Heart left ventricle (tissue), 16 donors: Measurements from ENCODE around the gene OR2S2. TPM values are rescaled to one million over a fixed set of nuclear protein-coding genes. Genes with fewer than 3 reads are reported as not detected.
A peak's percentile ranks its signal among the peaks of the same experiment; 100 is the strongest.

ENCODE experiments used
- ATAC-seq, 4 donors: fragments of 200-7000 bp; cut with Tn5 transposase; one replicate each; pipeline ENCODE4 v1.9.1; 2020 to 2022; ENCODE audit warnings: moderate library complexity in 4 of 4, mild to moderate bottlenecking in 3 of 4, moderate number of reproducible peaks in 1 of 4
- DNase-seq, 5 donors: peaks; one replicate each; pipeline ENCODE4 v3.0.0-alpha.2; 2020
- H3K27ac ChIP-seq, 12 donors: fragments of 200-600 bp; sonication (generic) in 4 of 12; one replicate each; pipeline versions ENCODE4 v1.5.0 to v1.8.0; 2016 to 2022; ENCODE audit warnings: mild to moderate bottlenecking in 2 of 12
- H3K27me3 ChIP-seq, 9 donors: fragments of 200-600 bp; sonication (generic) in 2 of 9; one replicate each; pipeline versions ENCODE4 v1.5.1 to v1.8.0; 2016 to 2022; ENCODE audit warnings: mild to moderate bottlenecking in 3 of 9
- H3K36me3 ChIP-seq, 9 donors: fragments of 200-600 bp; sonication (generic) in 2 of 9; one replicate each; pipeline versions ENCODE4 v1.5.0 to v1.8.0; 2018 to 2022; ENCODE audit warnings: mild to moderate bottlenecking in 2 of 9
- H3K4me1 ChIP-seq, 12 donors: fragments of 200-600 bp; sonication (generic) in 4 of 12; one replicate each; pipeline versions ENCODE4 v1.5.0 to v1.8.0; 2016 to 2022; ENCODE audit warnings: mild to moderate bottlenecking in 3 of 12
- H3K4me3 ChIP-seq, 12 donors: fragments of 200-600 bp; sonication (generic) in 4 of 12; one replicate each; pipeline versions ENCODE4 v1.5.0 to v1.8.0; 2017 to 2022; ENCODE audit warnings: mild to moderate bottlenecking in 9 of 12, moderate library complexity in 4 of 12
- H3K9me3 ChIP-seq, 12 donors: fragments of 200-600 bp; sonication (generic) in 4 of 12; one replicate each; pipeline versions ENCODE4 v1.5.0 to v1.8.0; 2016 to 2022; ENCODE audit warnings: mild to moderate bottlenecking in 1 of 12
- CTCF ChIP-seq, 12 donors: fragments of 200-600 bp; sonication (generic) in 4 of 12; IDR thresholded peaks; one replicate each; pipeline versions ENCODE4 v1.5.0 to v1.8.0; 2018 to 2022; ENCODE audit warnings: antibody characterized with exemption in 12 of 12, mild to moderate bottlenecking in 5 of 12
- POLR2A ChIP-seq, 2 donors: fragments of 450-650 bp; IDR thresholded peaks; one replicate each; pipeline ENCODE4 v1.6.1; 2017; ENCODE audit warnings: antibody characterized with exemption in 2 of 2, mild to moderate bottlenecking in 2 of 2, moderate library complexity in 2 of 2
- WGBS, 4 donors: extraction: QIAGEN DNeasy Blood & Tissue Kit in 2 of 4; methylation state at CpG; one replicate each; pipeline versions ENCODE4 v1.1.5 to v1.1.7; 2013 to 2018; 5-methylcytosine and 5-hydroxymethylcytosine counted together
- intact Hi-C, 10 donors: fragments of 100-400 bp; cut with DNase I; formaldehyde crosslinking; loops; one replicate each; pipeline versions ENCODE4 v1.11.1 to v1.14.2; 2022
- polyA plus RNA-seq, 2 donors: library from polyadenylated mRNA; stranded (reverse); fragments of 200-250 nt; gene quantifications; one replicate each; pipeline ENCODE4 v1.2.3, GENCODE V29; 2013
- total RNA-seq, 9 donors: library from RNA; depleted of rRNA in 2 of 9; stranded (reverse); fragments of >200 nt in 2 of 9; fragmentation: NEBNext Ultra II Directional in 3 of 9; extraction: Animal tissue kit (Norgen Biotek cat#: 25700) in 3 of 9; gene quantifications; one replicate each; pipeline versions ENCODE4 v1.1.0 to v1.2.4, GENCODE V29; 2016 to 2023
- donor health status: ischemic (EF 13 %, LVEDD 7.1; RV severe dilation, severe dysfunction).
- donor health status: healthy with polysubstance abuse.
- donor health status: DM: no; HTN: yes; CAD: no.
- donor health status: DM: no; HTN: no; CAD: no.
- donor health status: ischemic (EF 25% LVEDD 6.9; RV normal size, moderate dysfunction).
- donor health status: ischemic (EF 25% LVEDD 5.7; RV mildly dilated, moderate dysfunction).
- donor health status: healthy.
- donor health status: DM: yes; HTN: yes; CAD: no.
- donor health status: ischemic (EF 35%, LVEDD 5.7; RV mildly dilated, moderate dysfunction).
- donor health status: nonischemic (EF 11% LVEDD 7.7; RV severe dilation, severe dysfunction).
- donor health status: DM: yes; HTN: yes; CAD: no.
- donor health status: PGD.
- donor health status: ischemic (EF 29% LVEDD 5.4; RV normal size, mild dysfunction).
- donor health status: nonischemic (EF 23%, LVEDD 6.1; RV moderate dilation, normal function).

Gene OR2S2
- total and polyA plus RNA-seq, 11 donors = not detected

GRCh38 chr9:35960039-35960655 lies 2.2 kb upstream of the OR2S2 start:
- peaks cover 0 to 8% (median 0%) of the 10 kb centered on the region in 12 donors for H3K4me1 ChIP-seq
- WGBS, 4 donors = 70 to 78% (median 77%) methylated on average over 3 of the region's 3 CpGs
- TF ChIP-seq POLR2A (IDR thresholded peaks at IDR 0.05) = no peak
- TF ChIP-seq CTCF (IDR thresholded peaks at IDR 0.05) = no peak
- no peak overlapping the region for H3K27ac ChIP-seq
- intact Hi-C loops = loop anchor here in 1 of 10 donors (5.0 kb wide), 1 partner anchor 37 kb away; no protein-coding TSS in a partner anchor
- ATAC-seq (no peak), DNase-seq (no peak)
- peaks cover 0 to 6% (median 0%) of the 10 kb centered on the region in 9 donors for H3K27me3 ChIP-seq
- no peaks in the 10 kb centered on the region for H3K36me3 ChIP-seq
- H3K9me3 ChIP-seq = no peaks in the 10 kb centered on the region
- no peak overlapping the region for H3K4me3 ChIP-seq

- Histone ChIP-seq H3K36me3 (no peaks in the 10 kb centered on the region), H3K27me3 (peaks cover 0 to 6% (median 0%) of the 10 kb centered on the region in 9 donors), H3K27ac (no peak overlapping the region), H3K9me3 (no peaks in the 10 kb centered on the region), H3K4me3 (no peak overlapping the region), H3K4me1 (peaks cover 0 to 9% (median 0%) of the 10 kb centered on the region in 12 donors)
- 78 to 87% (median 84%) methylated on average over 5 of the region's 5 CpGs for WGBS, 4 donors
- no peak for TF ChIP-seq POLR2A (IDR thresholded peaks at IDR 0.05)
- no peak for TF ChIP-seq CTCF (IDR thresholded peaks at IDR 0.05)
- ATAC-seq (no peak), DNase-seq (no peak)
- intact Hi-C loops = loop anchor here in 7 of 10 donors (2.0 to 10.0 kb wide), 6 partner anchors 51 to 368 kb away; partner anchors contain the start of gene CCIN (in 3 of the 7)
Measured at GRCh38 chr9:35956651-35957050, 1.3 kb downstream of the OR2S2 start.

GRCh38 chr9:35954942-35955546 lies 2.9 kb downstream of the OR2S2 start:
- Histone ChIP-seq H3K27me3 (peaks cover 0 to 6% (median 0%) of the 10 kb centered on the region in 9 donors), H3K36me3 (no peaks in the 10 kb centered on the region), H3K27ac (no peak overlapping the region), H3K4me1 (peaks cover 0 to 10% (median 0%) of the 10 kb centered on the region in 12 donors), H3K9me3 (no peaks in the 10 kb centered on the region), H3K4me3 (no peak overlapping the region)
- DNase-seq (peak in 2 of 5 donors; percentile 50 to 54), ATAC-seq (peak in 3 of 4 donors; percentile 75 to 84 (median 79))
- 7 to 14% (median 12%) methylated on average over 6 of the region's 6 CpGs for WGBS, 4 donors
- intact Hi-C loops = loop anchor here in 8 of 10 donors (1.0 to 10.0 kb wide), 7 partner anchors 52 to 370 kb away; partner anchors contain the start of gene CCIN (in 3 of the 8)
- peak; percentile 83 to 94 (median 88) for TF ChIP-seq CTCF (IDR thresholded peaks at IDR 0.05)
- TF ChIP-seq POLR2A (IDR thresholded peaks at IDR 0.05) = no peak

- DNase-seq = no peak
- Histone ChIP-seq H3K27ac (peak overlapping the region; percentile 25 to 84 (median 64)), H3K4me1 (peaks cover 0 to 25% (median 8%) of the 10 kb centered on the region in 12 donors), H3K27me3 (peaks cover 0 to 6% (median 0%) of the 10 kb centered on the region in 9 donors), H3K4me3 (no peak overlapping the region), H3K9me3 (no peaks in the 10 kb centered on the region), H3K36me3 (no peaks in the 10 kb centered on the region)
- intact Hi-C loops = loop anchor here in 3 of 10 donors (10.0 kb wide), 2 partner anchors 212 to 372 kb away; partner anchors contain the start of gene CCIN (in 3 of the 3)
- 76 to 84% (median 80%) methylated on average over 6 of the region's 6 CpGs for WGBS, 4 donors
- no peak for TF ChIP-seq CTCF (IDR thresholded peaks at IDR 0.05)
- TF ChIP-seq POLR2A (IDR thresholded peaks at IDR 0.05) = no peak
- no peak for ATAC-seq
Measured at GRCh38 chr9:35952526-35953191, 5.3 kb downstream of the OR2S2 start.
